GM21381 (cell line): ENCODE measurements around the gene MTR.

Experiments
- ATAC-seq: cut with Tn5 transposase; IDR thresholded peaks from one replicate; pipeline ENCODE4 v1.9.1; 2021; ENCODE audit warnings: mild to moderate bottlenecking, moderate library complexity; ENCODE audit not compliant: unreplicated experiment

Gene MTR

DNA sequence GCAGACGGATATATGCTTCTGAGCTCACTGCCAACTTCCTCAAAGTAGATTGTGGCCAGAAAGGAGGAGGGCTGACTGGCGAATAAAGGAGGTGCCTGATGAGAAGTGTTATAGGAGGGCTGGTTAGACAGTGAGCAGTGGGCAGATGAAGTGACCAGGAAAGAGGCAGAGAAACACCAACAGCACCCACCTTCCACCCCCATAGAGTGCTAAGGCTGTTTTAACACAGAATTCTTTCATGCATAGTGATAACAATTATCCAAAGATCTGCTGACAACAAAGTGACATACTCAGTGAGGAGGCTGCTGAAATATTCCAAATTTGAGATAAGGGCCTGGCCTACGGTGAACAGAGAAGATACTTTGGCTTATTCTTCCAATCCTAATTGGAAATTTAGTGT is 21.2 kb upstream of the MTR start:
- ATAC-seq, result no peak

DNA sequence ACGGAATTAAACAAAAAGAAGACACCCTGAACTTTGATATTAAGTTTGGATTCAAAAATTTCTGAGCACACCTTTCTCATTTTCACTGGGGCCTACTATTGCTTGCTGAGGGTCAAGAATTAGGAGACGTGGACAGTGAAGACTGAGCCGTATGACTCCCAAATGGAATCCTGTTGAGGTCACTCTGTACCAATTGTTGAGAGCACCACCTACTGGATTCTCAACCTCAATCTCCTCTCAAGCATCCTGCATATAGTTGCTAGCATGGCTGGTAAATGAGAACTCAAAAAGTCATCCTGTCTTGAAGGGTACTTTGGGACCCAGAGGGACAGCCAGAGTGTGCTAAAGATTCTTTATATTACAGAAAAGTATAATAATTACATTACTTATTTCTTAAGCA is 20.2 kb upstream of the MTR start:
- no peak for ATAC-seq

DNA sequence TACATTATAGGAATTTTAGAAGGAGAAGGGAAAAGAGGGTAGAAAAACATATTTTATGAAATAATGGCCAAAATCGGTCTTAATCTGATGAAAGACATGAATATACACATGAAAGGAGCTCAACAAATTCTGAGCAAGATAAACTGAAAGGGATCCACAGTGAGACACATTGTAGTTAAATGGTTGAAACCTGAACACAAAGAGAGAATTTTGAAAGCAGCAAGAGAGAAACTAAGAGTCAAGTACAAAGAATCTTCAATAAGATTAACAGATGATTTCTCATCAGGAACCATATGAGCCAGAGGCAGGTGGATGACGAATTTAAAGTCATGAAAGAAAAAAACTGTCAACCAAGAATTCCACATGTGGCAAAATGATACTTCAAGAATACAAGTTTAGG is 15.8 kb upstream of the MTR start:
- no peak for ATAC-seq

DNA sequence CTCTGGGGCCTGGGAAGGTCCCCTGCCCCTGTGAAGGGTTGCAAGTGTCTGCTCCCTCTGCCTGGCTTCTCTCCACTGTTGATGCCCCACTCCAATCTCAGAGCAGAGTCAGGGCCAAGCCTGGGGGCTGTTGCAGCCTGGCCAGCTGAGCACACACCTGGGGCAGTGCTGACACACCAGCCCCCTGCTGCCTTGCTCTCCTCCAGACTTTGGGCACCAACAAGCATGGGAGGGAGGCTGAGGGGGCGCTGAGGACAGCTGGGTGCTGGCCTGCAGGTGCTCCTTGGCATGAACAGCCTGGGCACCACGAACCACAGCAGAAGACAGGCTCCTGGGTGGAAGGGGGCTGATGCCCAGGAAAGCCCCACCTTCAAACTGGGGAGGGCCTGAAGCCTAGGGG is 9.6 kb upstream of the MTR start:
- ATAC-seq, result no peak

DNA sequence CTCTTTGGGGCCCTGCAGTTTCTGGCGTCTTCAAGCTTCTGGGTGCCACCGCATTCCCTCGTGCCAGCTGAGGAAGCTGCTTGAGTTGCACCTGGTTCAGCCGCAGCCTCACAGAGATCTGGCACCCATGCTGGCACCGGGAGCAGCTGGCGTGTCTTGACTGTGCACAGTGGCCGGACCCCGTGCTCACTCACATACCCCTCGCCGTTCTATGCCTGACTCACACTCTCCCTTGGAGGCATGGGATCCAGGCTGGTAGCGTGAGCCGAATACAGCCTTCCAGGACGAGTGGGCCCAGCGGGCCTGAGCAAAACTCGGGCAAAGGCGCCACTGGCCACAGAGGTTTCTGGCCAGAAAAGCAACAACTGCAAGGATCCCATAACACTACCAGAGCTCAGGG is 8.6 kb upstream of the MTR start:
- ATAC-seq, result no peak

DNA sequence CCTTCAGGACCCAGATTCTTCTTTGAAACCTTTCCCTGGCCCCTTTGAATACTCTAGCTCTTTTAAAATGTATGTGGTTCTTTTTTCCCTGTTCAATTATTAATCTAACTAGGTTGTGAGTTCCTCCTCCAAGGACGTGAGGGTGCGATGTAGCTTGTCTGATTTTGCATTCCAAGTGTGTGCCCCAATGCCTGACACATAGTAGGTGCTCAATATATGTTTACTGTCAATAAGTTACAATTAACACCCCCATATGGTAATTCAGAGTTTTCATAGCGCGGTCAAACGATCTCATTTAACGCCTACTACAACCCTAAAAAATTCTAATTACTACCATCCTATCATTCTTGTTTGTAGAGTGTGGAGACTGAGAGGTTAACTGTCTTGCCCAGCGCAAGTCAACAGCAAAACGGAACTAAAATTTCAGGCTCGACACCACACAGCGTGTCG is 482 bp upstream of the MTR start:
- no peak for ATAC-seq

DNA sequence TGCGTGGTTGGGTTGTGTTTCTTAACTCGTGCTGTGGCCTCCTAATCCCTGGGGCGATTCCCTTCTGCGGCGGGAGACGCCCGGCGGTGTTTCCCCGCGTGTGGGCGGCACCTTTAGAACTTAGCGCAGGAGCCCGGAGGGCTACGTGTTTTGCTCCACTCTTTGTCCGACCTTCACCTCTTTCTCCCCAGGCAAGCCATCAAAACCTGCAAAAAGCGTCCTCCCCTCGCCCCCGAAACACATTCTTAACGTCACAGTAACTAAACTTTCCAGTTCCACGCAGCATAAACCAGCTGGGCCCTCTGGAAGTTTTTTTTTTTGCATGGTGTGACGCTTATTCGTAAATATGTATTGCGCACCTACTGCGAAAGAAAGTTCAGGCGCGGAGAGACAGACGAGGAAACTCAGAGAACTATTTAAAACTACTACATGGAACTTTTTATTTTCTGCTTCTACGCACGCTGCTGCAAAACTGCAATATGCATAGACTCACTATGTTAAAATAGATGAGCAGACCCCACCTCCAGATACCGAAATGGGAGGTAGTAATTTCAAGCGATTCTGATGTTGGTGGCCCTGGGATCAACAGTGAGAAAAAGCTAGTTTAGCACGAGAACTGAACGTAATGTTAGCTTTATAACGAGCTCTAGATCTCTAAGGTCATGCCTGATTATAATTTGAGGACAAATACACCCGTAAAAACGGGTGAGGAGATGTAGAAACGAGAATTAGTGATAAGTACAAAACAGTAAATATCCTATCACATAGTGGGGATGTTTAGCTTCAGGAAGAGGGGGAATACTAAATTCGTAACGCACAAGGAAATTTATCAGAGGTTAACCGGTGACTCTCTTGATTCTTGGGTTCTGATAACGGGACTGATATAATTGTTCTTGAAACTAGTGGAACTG is 920 bp downstream of the MTR start:
- ATAC-seq, result peak; percentile 29

DNA sequence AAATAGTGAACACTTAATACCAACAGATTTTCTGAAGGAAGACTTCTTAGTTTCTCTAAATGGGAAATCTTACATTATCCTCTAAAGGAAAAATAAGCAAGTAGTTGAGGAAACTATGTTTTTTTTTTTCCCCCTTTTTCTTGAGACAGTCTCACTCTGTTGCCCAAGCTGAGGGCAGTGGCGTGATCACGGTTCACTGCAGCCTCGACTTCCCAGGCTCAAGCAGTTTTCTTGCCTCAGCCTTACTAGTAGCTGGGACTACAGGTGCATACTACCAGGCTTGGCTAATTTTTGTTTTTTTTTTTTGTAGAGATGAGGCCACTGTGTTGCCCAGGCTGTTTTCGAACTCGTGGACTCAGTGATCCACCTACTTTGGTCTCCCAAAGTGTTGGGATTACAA is 3.9 kb downstream of the MTR start:
- no peak for ATAC-seq

DNA sequence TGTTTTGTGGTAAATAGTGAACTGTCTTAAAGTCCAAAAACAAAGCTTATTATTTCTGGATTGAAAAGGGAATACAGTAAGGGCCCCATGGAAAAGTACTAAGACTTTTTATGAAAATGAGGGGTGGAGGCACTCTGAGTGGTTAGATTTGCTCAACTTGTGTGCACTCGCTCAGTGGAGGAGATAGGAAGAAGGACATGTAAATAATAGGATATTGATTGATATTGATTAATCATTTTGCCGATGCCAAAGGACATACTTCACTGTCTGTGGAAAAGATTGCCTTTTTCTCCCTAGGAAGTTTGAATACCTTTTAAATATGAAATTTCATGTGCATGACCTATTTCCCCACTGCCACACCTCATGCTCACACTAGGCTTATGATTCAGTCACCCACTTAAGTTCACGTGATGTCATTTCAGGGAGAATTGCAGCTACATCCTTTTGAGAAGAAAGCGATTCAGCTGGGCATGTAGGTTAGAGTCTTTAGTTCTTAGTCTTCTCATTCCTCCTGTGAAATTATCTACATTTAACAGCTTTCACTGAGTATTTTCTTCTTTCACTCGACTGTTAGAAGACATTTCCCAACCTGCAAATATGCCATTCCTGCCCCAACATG is 5.0 kb downstream of the MTR start:
- no peak for ATAC-seq

DNA sequence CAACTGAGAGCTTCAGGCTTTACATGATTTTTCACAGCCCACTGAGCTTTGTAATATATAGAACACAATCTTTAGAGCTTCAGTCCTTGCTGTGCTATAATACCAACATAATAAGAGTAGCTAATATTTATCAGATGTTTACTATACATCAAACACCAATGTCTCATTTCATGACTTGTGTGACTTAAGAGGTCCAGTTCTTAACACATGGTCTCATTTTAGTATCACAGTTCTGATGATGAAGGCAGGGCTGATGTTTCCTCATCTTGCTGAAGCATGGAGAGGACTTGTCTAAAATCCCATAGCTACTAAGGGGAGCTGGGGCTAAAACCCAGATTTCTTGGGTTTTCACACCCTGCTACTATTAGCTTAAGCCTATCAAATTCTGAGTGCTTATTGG is 5.5 kb downstream of the MTR start:
- no peak for ATAC-seq

DNA sequence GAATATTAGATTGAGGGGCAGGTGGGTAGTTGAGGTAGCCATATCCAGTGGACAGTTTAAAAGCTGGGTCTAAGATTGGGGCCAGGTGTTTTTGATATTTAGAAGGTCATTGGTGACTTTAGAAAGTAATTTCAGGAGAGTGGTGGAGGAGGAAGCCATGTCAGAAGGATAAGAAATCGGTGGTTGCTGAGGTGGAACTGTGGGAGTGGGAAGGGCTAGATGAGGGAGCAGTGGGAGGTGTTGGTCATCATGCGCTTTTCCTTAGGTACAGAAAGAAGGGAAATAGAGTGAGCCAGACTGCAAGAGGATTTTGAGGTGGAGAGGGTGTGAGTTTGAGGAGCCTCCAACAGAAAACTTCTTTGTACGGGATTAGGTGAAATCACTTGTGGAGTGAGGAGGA is 7.2 kb downstream of the MTR start:
- ATAC-seq, result no peak

DNA sequence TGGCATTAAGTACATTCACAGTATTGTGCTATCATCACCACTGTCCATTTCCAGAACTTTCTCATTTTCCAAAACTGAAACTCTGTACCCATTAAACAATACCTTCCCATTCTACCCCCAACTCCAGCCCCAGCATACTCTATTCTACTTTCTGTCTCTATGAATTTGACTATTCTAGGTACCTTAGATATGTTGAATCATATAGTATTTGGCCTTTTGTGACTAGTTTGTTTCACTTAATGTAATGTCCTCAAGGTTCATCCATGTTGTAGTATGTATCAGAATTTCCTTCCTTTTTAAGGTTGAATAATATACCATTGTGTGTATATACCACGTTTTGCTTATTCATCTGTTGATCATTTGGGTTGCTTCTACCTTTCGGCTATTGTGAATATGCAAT is 11.5 kb downstream of the MTR start:
- no peak for ATAC-seq

DNA sequence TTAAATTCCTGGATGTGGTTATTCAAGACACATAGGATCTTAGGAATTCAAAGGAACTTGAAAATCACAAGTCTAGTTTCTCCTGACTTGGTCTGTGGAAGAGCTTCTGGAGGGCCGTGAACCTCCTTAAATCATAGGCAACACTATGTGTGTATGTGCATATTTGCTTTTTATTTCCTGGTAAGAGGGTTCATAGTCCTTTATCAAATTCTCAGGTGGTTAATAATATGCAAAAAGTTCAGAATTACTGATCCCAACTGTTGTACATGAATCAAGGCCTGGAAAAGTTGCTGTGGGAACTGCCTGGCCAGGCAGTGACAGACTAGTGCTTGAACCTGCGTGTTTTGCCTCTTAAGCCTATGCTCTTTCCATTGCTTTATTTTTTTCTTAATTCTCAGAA is 12.9 kb downstream of the MTR start:
- no peak for ATAC-seq

DNA sequence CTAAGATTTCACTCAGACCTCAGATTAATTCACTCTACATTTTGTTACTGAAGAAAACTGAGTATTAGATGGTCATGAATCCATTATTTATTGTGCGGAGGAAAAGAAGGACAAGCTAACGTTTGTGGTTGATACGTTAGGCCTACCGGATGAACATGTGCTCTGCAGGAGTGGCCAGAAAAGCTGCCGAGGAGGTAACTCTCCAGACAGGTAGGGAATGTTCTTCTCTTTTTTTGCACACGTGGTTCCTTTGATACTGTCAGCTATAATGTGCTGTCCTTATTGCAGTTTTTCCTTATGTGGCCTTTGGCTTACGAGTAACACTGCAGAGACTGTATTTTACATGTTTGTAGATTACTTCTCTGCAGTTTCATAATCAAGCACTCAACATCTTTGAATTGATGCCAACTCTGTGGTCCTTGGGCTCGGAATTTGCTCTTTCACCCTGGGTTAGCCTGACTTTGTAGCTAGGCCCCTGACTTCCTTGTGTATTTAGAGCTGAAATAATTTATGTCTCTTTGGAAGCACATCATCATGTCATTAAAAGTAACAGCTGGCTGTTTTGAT is 13.6 kb downstream of the MTR start:
- ATAC-seq, result no peak

DNA sequence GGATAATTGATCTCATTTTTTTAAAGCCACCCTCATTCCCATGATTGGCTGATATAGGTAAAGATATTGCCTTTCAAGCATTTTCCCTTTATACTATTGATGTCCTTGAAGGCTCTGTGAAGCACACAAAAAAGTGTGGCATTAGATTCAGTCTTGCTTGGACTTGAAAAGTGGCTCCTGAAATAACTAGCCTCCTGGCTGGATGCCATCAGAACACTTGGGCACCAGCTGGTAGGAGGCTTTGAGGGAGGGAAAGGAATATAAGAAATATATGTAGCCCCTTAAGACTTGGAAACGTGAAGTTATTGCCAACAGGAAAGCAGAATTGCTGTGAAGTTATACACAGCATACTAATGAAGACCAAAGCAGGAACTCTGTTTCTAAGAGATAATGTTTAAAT is 14.1 kb downstream of the MTR start:
- no peak for ATAC-seq

DNA sequence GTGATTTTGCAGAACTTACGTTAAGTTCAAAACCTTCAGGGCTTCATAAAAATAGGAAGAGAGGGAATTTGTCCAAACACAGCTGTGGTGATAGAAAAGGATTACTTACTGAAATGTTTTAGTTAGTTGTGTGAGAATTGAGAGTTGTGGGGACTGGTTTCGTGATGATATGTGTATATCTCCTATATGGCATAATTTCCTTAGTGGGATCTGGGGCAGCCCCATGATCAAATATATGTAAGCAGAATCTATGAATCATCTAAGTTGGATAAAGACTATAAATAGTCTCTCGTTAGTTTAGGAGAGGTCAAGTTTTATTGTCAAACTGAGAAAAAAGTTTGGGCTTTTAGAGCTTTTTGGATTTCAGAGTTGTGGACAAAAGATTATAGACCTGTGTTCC is 14.9 kb downstream of the MTR start:
- ATAC-seq, result no peak

DNA sequence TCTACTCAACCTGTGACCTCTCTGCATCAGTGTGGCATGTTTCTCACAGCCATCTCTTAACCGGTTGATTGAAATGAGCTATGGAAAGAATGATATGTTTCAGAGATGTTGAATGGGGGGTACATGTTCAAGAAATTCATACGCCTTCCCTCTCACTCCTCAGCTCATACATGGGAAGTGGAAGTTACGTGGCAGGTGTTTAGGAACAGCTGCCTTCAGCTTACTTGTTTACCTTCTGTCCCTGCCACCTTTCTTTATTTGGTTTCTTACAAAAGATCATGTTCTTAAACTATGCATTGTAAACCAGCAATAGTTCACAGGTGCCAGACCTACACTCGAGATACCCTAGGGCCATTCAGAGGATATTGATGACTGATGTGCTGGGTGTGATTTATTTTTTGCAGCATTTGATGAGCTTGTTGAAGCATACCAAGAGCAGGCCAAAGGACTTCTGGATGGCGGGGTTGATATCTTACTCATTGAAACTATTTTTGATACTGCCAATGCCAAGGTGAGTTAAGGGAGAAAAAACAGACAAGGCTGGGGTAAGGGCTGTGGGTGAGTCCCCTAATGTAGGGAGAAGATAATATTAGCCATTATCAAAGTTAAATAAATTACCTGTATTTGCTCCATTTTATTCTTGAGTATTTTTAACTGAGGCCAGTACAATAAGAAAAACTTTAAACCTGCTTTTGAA is 17.4 kb downstream of the MTR start:
- no peak for ATAC-seq

DNA sequence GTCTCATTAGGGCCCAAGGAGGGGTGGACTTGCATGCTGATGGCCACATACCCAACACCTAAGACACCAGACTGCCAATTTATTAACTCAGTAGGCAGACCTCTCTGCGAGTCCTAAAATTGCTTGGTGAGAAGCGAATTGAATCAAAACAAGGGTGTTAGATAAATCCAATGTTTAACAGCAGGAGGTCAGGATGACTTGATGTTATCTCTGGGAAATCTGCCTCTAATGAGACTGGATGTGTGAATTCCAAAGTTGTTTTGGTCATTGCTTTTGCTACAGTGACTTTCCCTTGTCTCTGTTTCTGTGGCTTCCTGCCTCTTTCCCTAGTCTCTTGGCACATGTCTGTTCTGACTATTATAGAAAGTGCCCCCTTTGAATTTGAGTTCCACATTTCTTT is 20.8 kb downstream of the MTR start:
- ATAC-seq, result no peak

DNA sequence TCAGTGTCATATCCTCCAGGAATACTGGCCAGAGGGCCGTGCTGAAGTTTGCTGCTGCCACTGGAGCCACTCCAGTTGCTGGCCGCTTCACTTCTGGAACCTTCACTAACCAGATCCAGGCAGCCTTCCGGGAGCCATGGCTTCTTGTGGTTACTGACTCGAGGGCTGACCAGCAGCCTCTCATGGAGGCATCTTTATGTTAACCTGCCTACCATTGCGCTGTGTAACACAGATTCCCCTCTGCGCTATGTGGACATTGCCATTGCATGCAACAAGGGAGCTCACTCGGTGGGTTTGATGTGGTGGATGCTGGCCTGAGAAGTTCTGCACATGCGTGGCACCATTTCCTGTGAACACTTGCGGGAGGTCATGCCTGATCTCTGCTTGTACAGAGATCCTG is 24.8 kb downstream of the MTR start:
- ATAC-seq, result no peak

DNA sequence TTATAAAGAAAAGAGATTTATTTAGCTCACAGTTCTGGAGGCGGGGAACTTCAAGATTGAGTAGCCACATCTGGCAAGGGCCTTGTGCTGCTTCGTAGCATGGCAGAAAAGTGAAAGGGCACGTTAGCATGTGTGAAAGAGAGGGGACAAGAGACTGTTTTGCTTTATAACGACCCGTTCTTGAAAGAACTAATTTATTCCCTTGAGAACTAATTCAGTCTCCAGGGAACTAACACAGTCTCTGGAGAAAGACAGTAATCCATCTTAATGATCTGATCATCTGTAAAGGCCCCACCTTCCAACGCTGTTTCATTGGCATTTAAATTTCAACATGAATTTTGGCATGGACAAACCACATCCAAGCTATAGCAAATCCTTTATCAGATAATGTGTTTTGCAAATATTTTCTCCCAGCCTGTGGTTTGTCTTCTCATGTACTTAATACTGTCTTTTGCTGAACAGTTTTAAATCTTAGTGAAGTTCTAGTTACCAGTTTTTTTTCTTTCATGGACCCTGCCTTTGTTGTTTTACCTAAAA is 26.1 kb downstream of the MTR start:
- no peak for ATAC-seq

DNA sequence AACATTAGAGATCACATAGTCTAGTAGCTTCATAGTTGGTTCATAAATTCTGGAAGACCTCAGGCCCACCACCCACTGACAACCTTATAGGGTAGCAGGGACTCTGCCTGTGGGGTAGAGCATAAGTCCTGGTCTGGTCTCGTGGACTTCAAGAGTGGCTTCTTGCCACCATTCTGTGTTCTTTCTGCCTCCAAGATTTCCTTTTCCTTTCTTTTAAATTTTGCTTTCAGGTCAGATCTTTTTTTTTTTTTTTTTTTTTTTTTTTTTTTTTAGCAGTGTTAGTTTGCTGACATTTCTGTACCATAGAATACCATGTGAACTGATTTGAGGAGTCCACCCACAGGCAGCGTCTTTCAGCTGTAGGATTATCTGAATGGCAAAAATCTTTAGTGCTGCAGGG is 28.5 kb downstream of the MTR start:
- ATAC-seq, result no peak
